ENCODE results near the gene CLIP2. TPM values are rescaled to one million over a fixed set of nuclear protein-coding genes. Genes with fewer than 3 reads are reported as not detected.

The CLIP2 gene
- total RNA-seq, 1 experiment from 2014 or later, result 37.9 TPM

- H3K27ac ChIP-seq, result no peak overlapping the region
- peaks cover 7% of the 10 kb centered on the region; the same call in 1 of the 2 replicates for H3F3A ChIP-seq (ENCODE audit: insufficient read depth, low read depth)
- H3K4me3 ChIP-seq, result no peak overlapping the region
- no TSS peak for BruUV-seq (replicated peaks)
- no peak overlapping the region for H2AFZ ChIP-seq
- no peak for DNase-seq
- no peaks in the 10 kb centered on the region for H3K79me2 ChIP-seq (ENCODE audit: low read depth)
- H3K27me3 ChIP-seq (ENCODE audit: insufficient read depth, low read depth), result no peaks in the 10 kb centered on the region
- intact Hi-C loops (cut with micrococcal nuclease; ENCODE audit: unreplicated experiment), result no loop called here
- no peaks in the 10 kb centered on the region for H4K20me1 ChIP-seq (ENCODE audit: insufficient read depth)
- H3K9me3 ChIP-seq (ENCODE audit: insufficient read depth, low read depth), result no peaks in the 10 kb centered on the region
- H3K4me2 ChIP-seq, result no peak overlapping the region
- ChIA-PET CTCF (interaction anchor here (1.0 kb wide), 1 partner anchor 193 kb away, joined by 6 read pairs; no protein-coding TSS in a partner anchor), POLR2A (ENCODE audit: unreplicated experiment) (no interaction called here)
- no peaks in the 10 kb centered on the region for H3K36me3 ChIP-seq (ENCODE audit: low read depth)
- TF ChIP-seq CTCF (conservative IDR thresholded peaks at IDR 0.05), result no peak
- no peak for TF ChIP-seq EZH2 (IDR thresholded peaks at IDR 0.05; ENCODE audit: low read depth)
- no peaks in the 10 kb centered on the region for H3K4me1 ChIP-seq (replicated peaks; ENCODE audit: insufficient read depth)
- H3K9me2 ChIP-seq (ENCODE audit: insufficient read depth), result no peaks in the 10 kb centered on the region
Observed at GRCh38 chr7:74398426-74398825, 109.2 kb downstream of the CLIP2 start.

- Histone ChIP-seq H3K9me2 (ENCODE audit: insufficient read depth) (no peaks in the 10 kb centered on the region), H3F3A (ENCODE audit: insufficient read depth, low read depth) (peaks cover 7% of the 10 kb centered on the region; the same call in 1 of the 2 replicates), H2AFZ (no peak overlapping the region), H3K4me2 (no peak overlapping the region), H4K20me1 (ENCODE audit: insufficient read depth) (no peaks in the 10 kb centered on the region), H3K27ac (no peak overlapping the region), H3K4me3 (no peak overlapping the region), H3K79me2 (ENCODE audit: low read depth) (no peaks in the 10 kb centered on the region), H3K4me1 (replicated peaks; ENCODE audit: insufficient read depth) (no peaks in the 10 kb centered on the region), H3K27me3 (ENCODE audit: insufficient read depth, low read depth) (no peaks in the 10 kb centered on the region), H3K36me3 (ENCODE audit: low read depth) (no peaks in the 10 kb centered on the region), H3K9me3 (ENCODE audit: insufficient read depth, low read depth) (no peaks in the 10 kb centered on the region)
- intact Hi-C loops (cut with micrococcal nuclease; ENCODE audit: unreplicated experiment), result no loop called here
- DNase-seq, result no peak
- ChIA-PET POLR2A (ENCODE audit: unreplicated experiment) (no interaction called here), CTCF (interaction anchor here (1.0 kb wide), 1 partner anchor 194 kb away, joined by 6 read pairs; no protein-coding TSS in a partner anchor)
- no peak for TF ChIP-seq EZH2 (IDR thresholded peaks at IDR 0.05; ENCODE audit: low read depth)
- no TSS peak for BruUV-seq (replicated peaks)
Observed at GRCh38 chr7:74399006-74399405, 109.8 kb downstream of the CLIP2 start.

DNA sequence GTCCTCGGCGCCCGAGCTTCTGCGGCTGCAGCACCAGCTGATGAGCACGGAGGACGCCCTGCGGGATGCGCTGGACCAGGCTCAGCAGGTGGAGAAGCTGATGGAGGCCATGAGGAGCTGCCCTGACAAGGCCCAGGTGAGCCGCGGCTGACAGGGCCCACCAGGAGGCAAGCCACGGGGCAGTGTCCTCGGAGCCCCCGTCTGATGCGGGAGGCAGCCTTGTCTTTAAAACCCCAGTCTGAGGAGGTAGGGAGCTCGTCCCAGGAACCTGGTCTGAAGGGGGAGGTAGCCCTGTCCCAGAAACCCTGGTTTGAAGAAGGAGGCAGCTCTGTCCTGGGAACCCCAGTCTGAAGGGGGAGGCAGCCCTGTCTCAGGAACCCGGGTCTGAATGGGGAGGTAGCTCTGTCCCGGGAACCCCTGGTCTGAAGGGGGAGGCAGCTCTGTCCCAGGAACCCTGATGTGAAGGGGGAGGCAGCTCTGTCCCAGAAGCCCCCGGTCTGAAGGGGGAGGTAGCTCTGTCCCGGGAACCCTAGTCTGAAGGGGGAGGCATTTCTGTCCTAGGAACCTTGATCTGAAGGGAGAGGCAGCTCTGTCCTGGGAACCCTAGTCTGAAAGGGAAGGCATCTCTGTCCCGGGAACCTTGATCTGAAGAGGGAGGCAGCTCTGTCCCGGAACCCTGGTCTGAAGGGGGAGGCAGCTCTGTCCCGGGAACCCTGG is 111.4 kb downstream of the CLIP2 start:
- H3K4me3 ChIP-seq, result no peak overlapping the region
- ChIA-PET CTCF (interaction anchor here (0.6 to 2.1 kb wide), 17 partner anchors 8 to 794 kb away, joined by 3 to 56 read pairs (median 3); partner anchors contain the start of gene LAT2), POLR2A (ENCODE audit: unreplicated experiment) (interaction anchor here (0.6 kb wide), 2 partner anchors 20 to 550 kb away, joined by 7 to 9 read pairs; no protein-coding TSS in a partner anchor)
- no peak for TF ChIP-seq EZH2 (IDR thresholded peaks at IDR 0.05; ENCODE audit: low read depth)
- TF ChIP-seq CTCF (conservative IDR thresholded peaks at IDR 0.05), result no peak
- H3F3A ChIP-seq (ENCODE audit: insufficient read depth, low read depth), result peaks cover 7% of the 10 kb centered on the region; the same call in 1 of the 2 replicates
- H3K4me2 ChIP-seq, result no peak overlapping the region
- no peaks in the 10 kb centered on the region for H3K79me2 ChIP-seq (ENCODE audit: low read depth)
- no peak for DNase-seq
- no peak overlapping the region for H2AFZ ChIP-seq
- no peaks in the 10 kb centered on the region for H3K36me3 ChIP-seq (ENCODE audit: low read depth)
- no peaks in the 10 kb centered on the region for H3K27me3 ChIP-seq (ENCODE audit: insufficient read depth, low read depth)
- H3K9me3 ChIP-seq (ENCODE audit: insufficient read depth, low read depth), result no peaks in the 10 kb centered on the region
- H3K4me1 ChIP-seq (replicated peaks; ENCODE audit: insufficient read depth), result no peaks in the 10 kb centered on the region
- no peak overlapping the region for H3K27ac ChIP-seq
- no peaks in the 10 kb centered on the region for H3K9me2 ChIP-seq (ENCODE audit: insufficient read depth)
- no peaks in the 10 kb centered on the region for H4K20me1 ChIP-seq (ENCODE audit: insufficient read depth)
- intact Hi-C loops (cut with micrococcal nuclease; ENCODE audit: unreplicated experiment), result loop anchor here (1.0 to 5.0 kb wide), 4 partner anchors 194 to 534 kb away; no protein-coding TSS in a partner anchor
- no TSS peak for BruUV-seq (replicated peaks)

Measured in PC-9 (cell line).